B cell (primary cell): ENCODE results near the gene ELAVL3.

ENCODE experiments used
- CTCF ChIP-seq: fragments of 200-600 bp; IDR thresholded peaks from one replicate; pipeline ENCODE4 v1.8.0; 2022; ENCODE audit warnings: antibody characterized with exemption, mild to moderate bottlenecking
- EZH2 ChIP-seq: IDR thresholded peaks from 2 replicates; pipeline ENCODE4 v1.6.1; 2012; ENCODE audit warnings: borderline replicate concordance, low read depth, mild to moderate bottlenecking, moderate library complexity, low read length; ENCODE audit not compliant: insufficient read depth, poor library complexity, severe bottlenecking

DNA sequence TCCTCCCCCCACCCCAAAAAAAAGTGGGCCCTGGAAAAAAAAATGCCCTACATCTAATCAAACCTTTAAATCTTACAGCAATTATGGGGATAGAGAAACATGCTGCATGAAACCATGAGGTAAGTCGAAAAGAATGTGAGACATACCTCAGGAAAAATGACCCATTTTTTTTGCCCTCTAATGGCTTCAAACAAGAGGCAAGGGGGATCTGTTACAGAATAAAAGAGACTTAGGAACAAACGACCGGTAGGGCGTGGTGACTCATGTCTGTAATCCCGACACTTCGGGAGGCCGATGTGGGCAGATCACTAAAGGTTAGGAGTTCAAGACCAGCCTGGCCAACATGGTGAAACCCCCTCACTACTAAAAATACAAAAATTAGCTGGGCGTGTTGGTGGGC is 70.2 kb downstream of the ELAVL3 start:
- TF ChIP-seq CTCF = no peak
- TF ChIP-seq EZH2 = no peak
